HEK293 (cell line): ENCODE measurements around the gene TM7SF2.

ENCODE experiments used
- CTCF ChIA-PET: fragments of 350-600 bp; formaldehyde crosslinking; extraction: SDS; loops from one replicate; lab custom pipeline; 2021; ENCODE audit warnings: antibody characterized with exemption; lab: Yijun Ruan, JAX
- POLR2A ChIA-PET: fragments of 300-600 bp; formaldehyde crosslinking; extraction: SDS; loops from one replicate; lab custom pipeline; 2020; ENCODE audit warnings: antibody characterized with exemption, inconsistent platforms; lab: Yijun Ruan, JAX
- H3K27ac ChIP-seq: fragments of 200-500 bp; sonication (Bioruptor generic); 2 replicates; pipeline ENCODE4 v1.5.1; 2014; ENCODE audit warnings: low read depth, low read length, control low read depth, inconsistent platforms; ENCODE audit errors: extremely low read depth
- H3K36me3 ChIP-seq, 2 experiments: fragments of 200-500 bp in 1 of 2; sonication (Bioruptor generic) in 1 of 2; 1 replicate in 1 of 2; 2 replicates in 1 of 2; pipeline ENCODE4 v1.5.1; 2014 to 2017; ENCODE audit warnings: inconsistent platforms in 2 of 2, low read length in 2 of 2; ENCODE audit not compliant: control insufficient read depth in 2 of 2, insufficient read depth in 1 of 2
- H3K4me1 ChIP-seq: fragments of 200-500 bp; sonication (Bioruptor generic); 2 replicates; pipeline ENCODE4 v1.5.1; 2014; ENCODE audit warnings: mild to moderate bottlenecking, low read length, inconsistent platforms; ENCODE audit not compliant: control insufficient read depth, insufficient read depth
- H3K4me3 ChIP-seq: 2 replicates; pipeline ENCODE4 v1.5.1; 2011; ENCODE audit warnings: low read depth, mild to moderate bottlenecking, control low read depth, low read length, moderate library complexity
- H3K9me3 ChIP-seq: fragments of 200-500 bp; sonication (Bioruptor generic); 2 replicates; pipeline ENCODE4 v1.5.1; 2014; ENCODE audit warnings: low read depth, low read length, inconsistent platforms; ENCODE audit not compliant: control insufficient read depth, insufficient read depth
- ELK4 ChIP-seq: IDR thresholded peaks from 2 replicates; pipeline ENCODE4 v1.6.1; 2011; ENCODE audit warnings: mild to moderate bottlenecking, low read depth, low read length, borderline replicate concordance
- HOXC10 ChIP-seq: sonication (generic); formaldehyde crosslinking; IDR thresholded peaks from 2 replicates; pipeline ENCODE4 v1.8.1; 2023; ENCODE audit warnings: mild to moderate bottlenecking, missing genetic modification reagents
- INSM2 ChIP-seq: fragments of 450-650 bp; formaldehyde crosslinking; IDR thresholded peaks from 2 replicates; pipeline ENCODE4 v1.5.1; 2016; ENCODE audit warnings: missing biosample characterization, missing genetic modification characterization
- ZBTB17 ChIP-seq: fragments of 450-650 bp; formaldehyde crosslinking; IDR thresholded peaks from 2 replicates; pipeline ENCODE4 v1.5.1; 2016; ENCODE audit warnings: missing biosample characterization, missing genetic modification characterization
- ZBTB48 ChIP-seq: fragments of 450-650 bp; formaldehyde crosslinking; IDR thresholded peaks from 2 replicates; pipeline ENCODE4 v1.5.1; 2016; ENCODE audit warnings: missing biosample characterization, missing genetic modification characterization
- ZFP41 ChIP-seq: fragments of 450-650 bp; formaldehyde crosslinking; IDR thresholded peaks from 2 replicates; pipeline ENCODE4 v1.5.1; 2016; ENCODE audit warnings: missing biosample characterization, missing genetic modification characterization, borderline replicate concordance
- ZNF10 ChIP-seq: fragments of 450-650 bp; formaldehyde crosslinking; IDR thresholded peaks from 2 replicates; pipeline ENCODE4 v1.5.1; 2017; ENCODE audit warnings: missing biosample characterization, missing genetic modification characterization
- ZNF146 ChIP-seq: fragments of 450-650 bp; formaldehyde crosslinking; IDR thresholded peaks from 2 replicates; pipeline ENCODE4 v1.5.1; 2016; ENCODE audit warnings: missing biosample characterization, missing genetic modification characterization
- ZNF175 ChIP-seq: fragments of 450-650 bp; formaldehyde crosslinking; IDR thresholded peaks from 2 replicates; pipeline ENCODE4 v1.5.1; 2016; ENCODE audit warnings: missing biosample characterization, missing genetic modification characterization
- ZNF214 ChIP-seq: fragments of 450-650 bp; formaldehyde crosslinking; IDR thresholded peaks from 2 replicates; pipeline ENCODE4 v1.5.1; 2017; ENCODE audit warnings: missing biosample characterization, mild to moderate bottlenecking, missing genetic modification characterization, borderline replicate concordance
- ZNF24 ChIP-seq: fragments of 450-650 bp; formaldehyde crosslinking; IDR thresholded peaks from 2 replicates; pipeline ENCODE4 v1.5.1; 2016; ENCODE audit warnings: missing biosample characterization, missing genetic modification characterization
- ZNF394 ChIP-seq: fragments of 450-650 bp; formaldehyde crosslinking; IDR thresholded peaks from 2 replicates; pipeline ENCODE4 v1.5.1; 2016; ENCODE audit warnings: missing biosample characterization, missing genetic modification characterization, mild to moderate bottlenecking, moderate library complexity, borderline replicate concordance
- ZNF501 ChIP-seq: fragments of 450-650 bp; formaldehyde crosslinking; IDR thresholded peaks from 2 replicates; pipeline ENCODE4 v1.5.1; 2016; ENCODE audit warnings: missing biosample characterization, missing genetic modification characterization
- ZNF514 ChIP-seq: fragments of 450-650 bp; formaldehyde crosslinking; IDR thresholded peaks from 2 replicates; pipeline ENCODE4 v1.5.1; 2016; ENCODE audit warnings: missing biosample characterization, missing genetic modification characterization
- ZNF549 ChIP-seq: fragments of 450-650 bp; IDR thresholded peaks from 2 replicates; pipeline ENCODE4 v1.5.1; 2018; ENCODE audit warnings: missing biosample characterization, missing genetic modification characterization, mild to moderate bottlenecking, inconsistent platforms, moderate library complexity
- ZNF555 ChIP-seq: fragments of 450-650 bp; formaldehyde crosslinking; conservative IDR thresholded peaks from 2 replicates; pipeline ENCODE4 v1.5.1; 2017; ENCODE audit warnings: missing biosample characterization, mild to moderate bottlenecking, missing genetic modification characterization, inconsistent platforms
- ZNF596 ChIP-seq: fragments of 450-650 bp; IDR thresholded peaks from 2 replicates; pipeline ENCODE4 v1.5.0; 2018; ENCODE audit warnings: missing biosample characterization, mild to moderate bottlenecking, missing genetic modification characterization, moderate library complexity
- ZNF600 ChIP-seq: fragments of 450-650 bp; formaldehyde crosslinking; IDR thresholded peaks from 2 replicates; pipeline ENCODE4 v1.5.1; 2016; ENCODE audit warnings: missing biosample characterization, missing genetic modification characterization
- ZNF660 ChIP-seq: fragments of 450-650 bp; IDR thresholded peaks from 2 replicates; pipeline ENCODE4 v1.5.1; 2018; ENCODE audit warnings: missing biosample characterization, mild to moderate bottlenecking, missing genetic modification characterization
- ZNF664 ChIP-seq: fragments of 450-650 bp; formaldehyde crosslinking; IDR thresholded peaks from 2 replicates; pipeline ENCODE4 v1.5.1; 2016; ENCODE audit warnings: missing biosample characterization, missing genetic modification characterization
- ZNF704 ChIP-seq: fragments of 450-650 bp; formaldehyde crosslinking; IDR thresholded peaks from 2 replicates; pipeline ENCODE4 v1.5.1; 2016; ENCODE audit warnings: missing biosample characterization, missing genetic modification characterization
- ZSCAN4 ChIP-seq: fragments of 450-650 bp; formaldehyde crosslinking; IDR thresholded peaks from 2 replicates; pipeline ENCODE4 v1.5.1; 2017; ENCODE audit warnings: missing biosample characterization, missing genetic modification characterization
- ZSCAN5A ChIP-seq: fragments of 450-650 bp; formaldehyde crosslinking; IDR thresholded peaks from 2 replicates; pipeline ENCODE4 v1.5.1; 2016; ENCODE audit warnings: missing biosample characterization, missing genetic modification characterization

The TM7SF2 gene

GRCh38 chr11:65134240-65134951 is 22.7 kb downstream of the TM7SF2 start, which contains the start of gene SYVN1 (continued):
- TF ChIP-seq ZSCAN4 (tag by site-specific recombination), result no peak
- peak; percentile 74; the same call in 1 of the 2 replicates for TF ChIP-seq ZNF501 (tag by site-specific recombination)
- TF ChIP-seq ZNF146 (tag by site-specific recombination), result no peak
- TF ChIP-seq ELK4, result no peak; the same call in 1 of the 2 replicates
- TF ChIP-seq ZNF555, result no peak
- no peak for TF ChIP-seq ZNF704 (tag by site-specific recombination)
- no peak for TF ChIP-seq ZSCAN5A (tag by site-specific recombination)
- TF ChIP-seq INSM2, result no peak
- TF ChIP-seq ZNF214 (tag by site-specific recombination), result no peak
- TF ChIP-seq ZBTB17 (tag by site-specific recombination), result 0 out of 2 replicates have a peak, but pooled peaks have one; percentile 39
- no peak for TF ChIP-seq ZNF596 (tag by site-specific recombination)
- TF ChIP-seq ZNF24 (tag by site-specific recombination), result peak; percentile 70
- TF ChIP-seq HOXC10 (CRISPR knock-in tag), result no peak
- TF ChIP-seq ZNF514, result no peak
- no peak for TF ChIP-seq ZNF175 (tag by site-specific recombination)
- TF ChIP-seq, all 188 proteins: peak for 48

GRCh38 chr11:65134952-65135632 is 23.4 kb downstream of the TM7SF2 start:
- Histone ChIP-seq H3K36me3 (peaks cover 0 to 30% of the 10 kb centered on the region in 2 experiments; a peak in 1 of 3 replicates), H3K9me3 (no peaks in the 10 kb centered on the region), H3K4me3 (peak overlapping the region; percentile 81), H3K4me1 (no peaks in the 10 kb centered on the region; the same call in 1 of the 2 replicates), H3K27ac (peak overlapping the region; percentile 83)
- ChIA-PET CTCF (interaction anchor here (0.5 to 2.3 kb wide), 10 partner anchors 9 to 1164 kb away, joined by 3 to 7 read pairs (median 3); partner anchors contain the start of genes ARL2 and CAPN1), POLR2A (interaction anchor here (0.5 to 4.5 kb wide), 20 partner anchors 9 to 862 kb away, joined by 3 to 57 read pairs (median 5); partner anchors contain the start of genes ARL2, CAPN1, FAU and MALAT1)
- TF ChIP-seq ZNF664 (tag by site-specific recombination) (peak; percentile 83), ZNF549 (no peak), ZNF660 (tag by site-specific recombination) (peak; percentile 18; the same call in 1 of the 2 replicates), ZSCAN4 (tag by site-specific recombination) (no peak), ZBTB48 (peak; percentile 94), ZNF600 (tag by site-specific recombination) (peak; percentile 38), ZNF10 (tag by site-specific recombination) (no peak), ZNF394 (tag by site-specific recombination) (peak; percentile 0; the same call in 1 of the 2 replicates), ZFP41 (tag by site-specific recombination) (no peak)
